NB4 (cell line): Measurements from ENCODE around the gene ERGIC2.

Source experiments
- CTCF ChIP-seq: IDR thresholded peaks from one replicate; pipeline ENCODE4 v1.5.1; 2012; ENCODE audit warnings: low read depth, low read length
- POLR2A ChIP-seq: IDR thresholded peaks from 2 replicates; pipeline ENCODE4 v1.6.1; 2011; ENCODE audit warnings: mild to moderate bottlenecking; ENCODE audit not compliant: insufficient read length; ENCODE audit errors: extremely low read depth

DNA sequence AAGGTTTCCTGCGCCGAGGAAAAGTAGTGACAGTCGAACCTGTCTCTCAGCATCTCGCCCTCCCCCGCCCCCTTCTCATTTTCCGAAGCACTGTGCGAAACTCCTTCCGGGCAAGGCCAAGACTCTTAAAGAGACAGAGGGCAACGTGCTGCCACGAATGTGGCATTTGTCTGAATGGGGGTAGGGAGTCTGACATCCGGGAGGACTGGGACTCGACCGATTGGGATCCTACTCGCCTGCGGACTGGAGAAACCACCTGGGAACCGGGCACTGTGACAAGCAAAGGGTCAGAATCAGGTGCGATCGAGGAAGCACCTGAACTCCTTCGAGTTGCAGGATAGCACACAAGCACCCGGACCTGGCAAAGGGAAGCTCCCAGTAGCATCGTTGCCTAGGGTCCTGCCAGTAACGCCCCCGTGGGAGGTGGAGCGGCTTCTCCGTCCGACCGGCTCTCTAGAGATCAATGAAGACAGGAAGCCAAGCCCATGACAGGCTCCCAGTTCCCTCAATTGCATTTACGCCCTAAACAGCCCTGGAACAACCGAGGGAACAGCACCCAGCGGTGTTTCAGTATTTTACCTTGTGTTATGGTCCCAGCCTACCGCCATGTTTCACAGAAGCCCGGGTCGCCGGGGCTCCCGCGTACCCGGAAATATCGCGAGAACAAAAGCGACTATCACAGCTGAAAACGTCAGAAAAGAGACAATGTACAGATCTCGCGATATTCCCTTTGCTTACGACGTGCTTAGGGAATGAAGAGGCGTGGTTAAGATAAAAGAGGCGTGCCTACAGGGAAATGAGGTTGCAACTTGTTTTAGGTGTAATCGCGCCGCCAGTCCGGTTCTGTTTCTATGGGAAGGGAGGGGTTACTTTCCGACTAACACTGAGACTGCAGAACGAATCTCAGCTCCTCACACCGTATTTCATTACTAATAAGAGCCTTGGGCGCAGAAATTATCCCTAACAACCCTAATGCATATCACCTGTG lies at the start of gene ERGIC2:
- TF ChIP-seq POLR2A, result peak; percentile 91
- TF ChIP-seq CTCF, result no peak
